ENCODE data around the gene ACAP3. TPM values are rescaled to one million over a fixed set of nuclear protein-coding genes. Genes with fewer than 3 reads are reported as not detected.

The ACAP3 gene
- total RNA-seq, 4 donors from 2014 or later, result 78.1 to 156 (median 110) TPM

- H3K4me1 ChIP-seq, result peaks cover 0 to 33% (median 5%) of the 10 kb centered on the region in 4 donors
- DNase-seq, result no peak
- H3K36me3 ChIP-seq, result no peaks in the 10 kb centered on the region
- no peak overlapping the region for H3K27ac ChIP-seq
- no peaks in the 10 kb centered on the region for H3K27me3 ChIP-seq
- H3K4me3 ChIP-seq, result no peak overlapping the region
- no peaks in the 10 kb centered on the region for H3K9me3 ChIP-seq
- TF ChIP-seq POLR2A (IDR thresholded peaks at IDR 0.05), result no peak
- no peak for TF ChIP-seq CTCF (IDR thresholded peaks at IDR 0.05)
Measured at GRCh38 chr1:1287288-1288110, 20.2 kb downstream of the ACAP3 start.

GRCh38 chr1:1286313-1287261 is 21.1 kb downstream of the ACAP3 start:
- Histone ChIP-seq H3K27me3 (no peaks in the 10 kb centered on the region), H3K9me3 (no peaks in the 10 kb centered on the region), H3K4me1 (peaks cover 0 to 35% (median 4%) of the 10 kb centered on the region in 4 donors), H3K4me3 (no peak overlapping the region), H3K27ac (no peak overlapping the region), H3K36me3 (no peaks in the 10 kb centered on the region)
- DNase-seq, result no peak
- TF ChIP-seq POLR2A (IDR thresholded peaks at IDR 0.05) (no peak), CTCF (IDR thresholded peaks at IDR 0.05) (no peak)

GRCh38 chr1:1285611-1286311 is 22.0 kb downstream of the ACAP3 start:
- Histone ChIP-seq H3K4me1 (peaks cover 0 to 35% (median 2%) of the 10 kb centered on the region in 4 donors), H3K27me3 (no peaks in the 10 kb centered on the region), H3K9me3 (no peaks in the 10 kb centered on the region), H3K27ac (no peak overlapping the region), H3K36me3 (no peaks in the 10 kb centered on the region), H3K4me3 (no peak overlapping the region)
- no peak for DNase-seq
- TF ChIP-seq CTCF (IDR thresholded peaks at IDR 0.05), result no peak
- no peak for TF ChIP-seq POLR2A (IDR thresholded peaks at IDR 0.05)

- DNase-seq, result no peak
- H3K9me3 ChIP-seq, result no peaks in the 10 kb centered on the region
- peaks cover 0 to 38% (median 2%) of the 10 kb centered on the region in 4 donors for H3K4me1 ChIP-seq
- TF ChIP-seq POLR2A (IDR thresholded peaks at IDR 0.05), result no peak
- no peak for TF ChIP-seq CTCF (IDR thresholded peaks at IDR 0.05)
- no peaks in the 10 kb centered on the region for H3K36me3 ChIP-seq
- no peak overlapping the region for H3K4me3 ChIP-seq
- no peak overlapping the region for H3K27ac ChIP-seq
- no peaks in the 10 kb centered on the region for H3K27me3 ChIP-seq
Measured at GRCh38 chr1:1285102-1285571, 22.6 kb downstream of the ACAP3 start.

Measured in Peyer's patch (tissue), 4 donors.